ENCODE data around the gene DTWD1. TPM values are rescaled to one million over a fixed set of nuclear protein-coding genes. Genes with fewer than 3 reads are reported as not detected.

DTWD1 gene
- total and polyA plus RNA-seq, 12 donors, result 11.4 to 23.2 (median 17.1) TPM

- intact Hi-C loops (cut with DNase I), result loop anchor here in 1 of 10 donors (2.0 kb wide), 1 partner anchor 46 kb away; no protein-coding TSS in a partner anchor
- Histone ChIP-seq H3K4me1 (peaks cover 0 to 34% (median 21%) of the 10 kb centered on the region in 9 donors), H3K27me3 (no peaks in the 10 kb centered on the region), H3K27ac (peak overlapping the region in 7 of 10 donors; percentile 88 to 96 (median 94)), H3K9me3 (peaks cover 0 to 26% (median 0%) of the 10 kb centered on the region in 11 donors), H3K4me3 (peak overlapping the region in 2 of 10 donors; percentile 83 to 87), H3K36me3 (peaks cover 0 to 6% (median 0%) of the 10 kb centered on the region in 9 donors)
- TF ChIP-seq CTCF (IDR thresholded peaks at IDR 0.05), result no peak
- WGBS, 2 donors, result 88 to 96% methylated on average over 3 of the region's 3 CpGs
- DNase-seq (no peak), ATAC-seq (no peak)
Measured at GRCh38 chr15:49619226-49619625, 1.6 kb upstream of the DTWD1 start.

GRCh38 chr15:49620199-49620598 is 649 bp upstream of the DTWD1 start:
- DNase-seq (no peak), ATAC-seq (peak in 4 of 8 donors; percentile 19 to 40 (median 31))
- peak overlapping the region; percentile 83 to 96 (median 92) for H3K27ac ChIP-seq
- peaks cover 0 to 11% (median 6%) of the 10 kb centered on the region in 9 donors for H3K36me3 ChIP-seq
- TF ChIP-seq CTCF (IDR thresholded peaks at IDR 0.05), result peak in 1 of 9 donors; percentile 28
- peaks cover 0 to 24% (median 6%) of the 10 kb centered on the region in 11 donors for H3K9me3 ChIP-seq
- no peaks in the 10 kb centered on the region for H3K27me3 ChIP-seq
- intact Hi-C loops (cut with DNase I), result loop anchor here in 7 of 10 donors (1.0 to 10.0 kb wide), 12 partner anchors 193 to 745 kb away; partner anchors contain the start of genes EID1 (in 2 of the 7), COPS2 (in 1 of the 7) and FGF7 (in 1 of the 7)
- WGBS, 2 donors, result 0 to 1% methylated on average over 6 of the region's 6 CpGs
- peak overlapping the region; percentile 29 to 92 (median 80) for H3K4me3 ChIP-seq
- peaks cover 0 to 34% (median 21%) of the 10 kb centered on the region in 9 donors for H3K4me1 ChIP-seq

- WGBS, 2 donors, result 20% methylated on average over 8 of the region's 8 CpGs
- Histone ChIP-seq H3K36me3 (peaks cover 0 to 23% (median 16%) of the 10 kb centered on the region in 9 donors), H3K27me3 (no peaks in the 10 kb centered on the region), H3K27ac (peak overlapping the region; percentile 73 to 96 (median 94)), H3K4me3 (peak overlapping the region; percentile 67 to 92 (median 80)), H3K9me3 (peaks cover 0 to 31% (median 12%) of the 10 kb centered on the region in 11 donors), H3K4me1 (peaks cover 0 to 34% (median 21%) of the 10 kb centered on the region in 9 donors)
- intact Hi-C loops (cut with DNase I), result loop anchor here in 7 of 10 donors (5.0 to 10.0 kb wide), 11 partner anchors 194 to 747 kb away; partner anchors contain the start of genes EID1 (in 2 of the 7), COPS2 (in 1 of the 7) and FGF7 (in 1 of the 7)
- no peak for ATAC-seq
- no peak for DNase-seq
- no peak for TF ChIP-seq CTCF (IDR thresholded peaks at IDR 0.05)
Measured at GRCh38 chr15:49621401-49621811, 558 bp downstream of the DTWD1 start.

- ATAC-seq (no peak), DNase-seq (no peak)
- intact Hi-C loops (cut with DNase I), result loop anchor here in 7 of 10 donors (5.0 to 10.0 kb wide), 11 partner anchors 195 to 747 kb away; partner anchors contain the start of genes EID1 (in 2 of the 7), COPS2 (in 1 of the 7) and FGF7 (in 1 of the 7)
- peaks cover 0 to 26% (median 12%) of the 10 kb centered on the region in 11 donors for H3K9me3 ChIP-seq
- WGBS, 2 donors, result 25 to 44% methylated on average over 1 of the region's 1 CpG
- peak overlapping the region in 8 of 10 donors; percentile 88 to 96 (median 94) for H3K27ac ChIP-seq
- H3K4me3 ChIP-seq, result peak overlapping the region; percentile 67 to 92 (median 80)
- H3K27me3 ChIP-seq, result no peaks in the 10 kb centered on the region
- TF ChIP-seq CTCF (IDR thresholded peaks at IDR 0.05), result no peak
- H3K36me3 ChIP-seq, result peaks cover 0 to 28% (median 17%) of the 10 kb centered on the region in 9 donors
- H3K4me1 ChIP-seq, result peaks cover 0 to 34% (median 21%) of the 10 kb centered on the region in 9 donors
Measured at GRCh38 chr15:49621887-49622286, 1.0 kb downstream of the DTWD1 start.
